ENCODE measurements around the gene GMDS.

DNA sequence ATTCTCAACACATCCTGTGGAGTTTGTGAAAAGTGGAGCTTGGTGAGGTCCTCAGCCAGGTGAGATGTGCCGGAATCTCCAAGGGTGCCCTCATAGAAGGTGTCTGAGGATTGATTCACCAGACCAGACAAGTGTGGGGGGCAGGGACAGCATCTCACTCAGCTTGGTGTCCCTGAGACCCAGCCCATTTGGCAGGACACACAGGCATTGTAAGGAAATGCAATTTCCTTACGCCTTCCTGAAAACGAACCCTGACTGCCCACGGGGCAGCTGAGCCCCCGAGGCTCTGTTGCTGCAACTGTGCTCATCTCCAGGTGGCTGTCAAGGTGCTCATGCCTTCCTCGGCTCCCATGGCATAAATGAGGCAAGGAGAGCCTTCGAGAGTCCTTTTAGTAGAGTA lies 602.3 kb downstream of the GMDS start:
- TF ChIP-seq POLR2AphosphoS5 (IDR thresholded peaks at IDR 0.05; ENCODE audit: low read depth, low read length) (no peak), POLR2A (IDR thresholded peaks at IDR 0.05; ENCODE audit: low read depth, low read length) (no peak)

Measured in GM12892 (cell line).